T-cell (primary cell): ENCODE results near the gene SMIM20. TPM values are rescaled to one million over a fixed set of nuclear protein-coding genes. Genes with fewer than 3 reads are reported as not detected.

Source experiments
- ATAC-seq, 4 experiments: fragments of 200-7000 bp in 3 of 4; fragments of 150-1000 bp in 1 of 4; cut with Tn5 transposase; replicated peaks in 1 of 4; 1 replicate in 3 of 4; 2 replicates in 1 of 4; pipeline ENCODE4 v1.10.0; 2021; ENCODE audit warnings: moderate library complexity in 3 of 4, mild to moderate bottlenecking in 2 of 4, moderate number of reproducible peaks in 1 of 4
- CTCF ChIA-PET, 2 donors: fragments of 300-600 bp; sonication (Branson Sonifier 250); formaldehyde crosslinking; loops; one replicate each; lab custom pipeline; 2022; ENCODE audit warnings: antibody characterized with exemption in 2 of 2; lab: Charles Lee
- POLR2A ChIA-PET, 2 donors: fragments of 300-600 bp; sonication (Branson Sonifier 250); formaldehyde crosslinking; loops; one replicate each; lab custom pipeline; 2022; ENCODE audit warnings: antibody characterized with exemption in 2 of 2; lab: Charles Lee
- DNase-seq, 35 experiments: peaks; one replicate each; pipeline versions ENCODE4 v3.0.0 to v3.0.0-alpha.2; 2013 to 2023
- H3K27ac ChIP-seq: one replicate; pipeline ENCODE4 v1.5.1; 2013; ENCODE audit warnings: low read length
- H3K27me3 ChIP-seq, 2 experiments: replicated peaks in 1 of 2; 1 replicate in 1 of 2; 2 replicates in 1 of 2; pipeline versions ENCODE4 v1.6.1 to v1.7.0; 2013; ENCODE audit warnings: low read length in 1 of 2, mixed read lengths in 1 of 2; ENCODE audit not compliant: control insufficient read depth in 2 of 2, insufficient read depth in 2 of 2; ENCODE audit errors: extremely low read depth in 1 of 2
- H3K36me3 ChIP-seq, 2 donors: 1 replicate in 1 of 2; 2 replicates in 1 of 2; pipeline versions ENCODE4 v1.6.1 to v1.7.0; 2013; ENCODE audit warnings: low read length in 1 of 2; ENCODE audit not compliant: control insufficient read depth in 2 of 2, insufficient read depth in 1 of 2; ENCODE audit errors: extremely low read depth in 1 of 2
- H3K4me1 ChIP-seq, 2 experiments: 1 replicate in 1 of 2; 2 replicates in 1 of 2; pipeline versions ENCODE4 v1.6.1 to v1.7.0; 2013; ENCODE audit warnings: low read length in 2 of 2, mixed read lengths in 1 of 2; ENCODE audit not compliant: insufficient read depth in 2 of 2, control insufficient read depth in 1 of 2; ENCODE audit errors: extremely low read depth in 1 of 2
- H3K4me3 ChIP-seq, 2 donors: 1 replicate in 1 of 2; 2 replicates in 1 of 2; pipeline versions ENCODE4 v1.5.1 to v1.7.0; 2013; ENCODE audit warnings: mild to moderate bottlenecking in 2 of 2, low read length in 1 of 2, moderate library complexity in 1 of 2; ENCODE audit not compliant: control insufficient read depth in 1 of 2; ENCODE audit errors: extremely low read depth in 1 of 2
- H3K9me3 ChIP-seq: 2 replicates; pipeline ENCODE4 v1.7.0; 2013
- H3K27ac Mint-ChIP-seq, 2 donors: one replicate each; pipeline ENCODE4 v1.8.0; 2020 to 2021; ENCODE audit warnings: mild to moderate bottlenecking in 2 of 2, mixed read lengths in 2 of 2
- H3K27me3 Mint-ChIP-seq, 2 donors: one replicate each; pipeline ENCODE4 v1.8.0; 2021 to 2022; ENCODE audit warnings: mixed read lengths in 2 of 2
- H3K36me3 Mint-ChIP-seq: one replicate; pipeline ENCODE4 v1.8.0; 2021; ENCODE audit warnings: mixed read lengths
- H3K4me1 Mint-ChIP-seq, 3 donors: one replicate each; pipeline ENCODE4 v1.8.0; 2020 to 2022; ENCODE audit warnings: mixed read lengths in 3 of 3, mild to moderate bottlenecking in 1 of 3
- H3K4me3 Mint-ChIP-seq, 3 donors: one replicate each; pipeline ENCODE4 v1.8.0; 2020 to 2022; ENCODE audit warnings: mild to moderate bottlenecking in 3 of 3, mixed read lengths in 3 of 3, moderate library complexity in 3 of 3
- H3K9me3 Mint-ChIP-seq, 3 donors: one replicate each; pipeline ENCODE4 v1.8.0; 2020 to 2022; ENCODE audit warnings: mixed read lengths in 3 of 3
- WGBS: methylation state at CpG from one replicate; pipeline ENCODE4 v1.1.5; 2013; ENCODE audit warnings: missing lambda C conversion rate; ENCODE audit not compliant: insufficient coverage; 5-methylcytosine and 5-hydroxymethylcytosine counted together
- total RNA-seq, 35 experiments: library from RNA in 6 of 35; stranded (reverse) in 6 of 35; fragments of 120-200 nt in 1 of 35; gene quantifications; one replicate each; pipeline versions ENCODE4 v1.2.1 to v1.2.4 and lab custom pipeline; 2013 to 2026

The SMIM20 gene
- total RNA-seq, 5 donors from 2014 or later (not counting 1 experiment from before 2014, with no cell fraction given) = 13.1 to 19.1 (median 16.0) TPM

- WGBS = 69% methylated on average over 3 of the region's 5 CpGs
- no peak for ATAC-seq
- peaks cover 30 to 39% of the 10 kb centered on the region in 2 donors for H3K27me3 Mint-ChIP-seq
Measured at GRCh38 chr4:25953740-25954139, 39.7 kb downstream of the SMIM20 start.

DNA sequence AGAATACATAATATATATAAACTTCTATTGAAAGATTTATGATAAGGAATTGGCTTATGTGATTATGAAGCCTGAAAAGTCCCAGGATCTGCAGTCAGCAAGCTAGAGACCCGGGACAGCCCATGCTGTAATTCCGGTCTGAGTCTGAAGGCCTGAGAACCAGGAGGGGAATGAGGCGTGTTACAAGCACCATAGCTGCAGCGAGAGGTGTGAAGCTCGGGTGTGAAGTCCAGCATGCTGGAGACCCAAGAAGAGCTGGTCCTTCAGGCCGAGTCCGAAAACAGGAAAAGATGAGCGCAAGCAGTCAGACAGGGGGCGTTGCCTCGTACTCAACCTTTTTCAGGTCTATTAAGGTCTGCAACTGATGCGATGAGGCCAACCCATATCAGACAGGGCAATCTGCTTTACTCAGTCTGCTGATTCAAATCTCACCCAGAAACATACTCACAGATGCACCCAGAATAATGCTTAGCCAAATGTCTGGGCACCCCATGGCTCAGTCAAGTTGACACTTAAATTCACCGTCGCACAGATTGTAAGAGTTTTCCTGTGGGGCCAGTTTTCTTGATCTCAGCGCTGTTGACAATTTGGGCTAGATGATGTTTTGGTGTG lies 40.4 kb downstream of the SMIM20 start:
- POLR2A ChIA-PET = no interaction called here
- ATAC-seq (no peak), DNase-seq (no peak)
- H3K36me3 ChIP-seq = no peaks in the 10 kb centered on the region
- 68% methylated on average over 13 of the region's 14 CpGs for WGBS
- CTCF ChIA-PET = no interaction called here
- Mint-ChIP-seq H3K4me1 (peaks cover 14 to 18% (median 14%) of the 10 kb centered on the region in 3 donors), H3K36me3 (no peaks in the 10 kb centered on the region), H3K9me3 (no peaks in the 10 kb centered on the region), H3K27ac (no peak overlapping the region), H3K27me3 (peaks cover 26 to 39% of the 10 kb centered on the region in 2 donors), H3K4me3 (no peak overlapping the region)
- H3K4me3 ChIP-seq = no peak overlapping the region
- H3K27me3 ChIP-seq = peaks cover 0 to 36% of the 10 kb centered on the region in 2 experiments
- no peak overlapping the region for H3K27ac ChIP-seq
- peaks cover 0 to 11% of the 10 kb centered on the region in 2 experiments for H3K4me1 ChIP-seq
- H3K9me3 ChIP-seq = no peaks in the 10 kb centered on the region

More at GRCh38 chr4:25953740-25954139, 39.7 kb downstream of the SMIM20 start:
- Mint-ChIP-seq H3K36me3 (no peaks in the 10 kb centered on the region), H3K27ac (no peak overlapping the region), H3K4me1 (peaks cover 14 to 18% (median 14%) of the 10 kb centered on the region in 3 donors), H3K4me3 (no peak overlapping the region), H3K9me3 (no peaks in the 10 kb centered on the region)
- peaks cover 0 to 11% of the 10 kb centered on the region in 2 experiments for H3K4me1 ChIP-seq
- CTCF ChIA-PET = no interaction called here
- H3K9me3 ChIP-seq = no peaks in the 10 kb centered on the region
- no peak overlapping the region for H3K27ac ChIP-seq
- H3K4me3 ChIP-seq = no peak overlapping the region
- POLR2A ChIA-PET = no interaction called here
- DNase-seq = no peak
- no peaks in the 10 kb centered on the region for H3K36me3 ChIP-seq
- H3K27me3 ChIP-seq = peaks cover 0 to 33% of the 10 kb centered on the region in 2 experiments

GRCh38 chr4:25955705-25956104 lies 41.7 kb downstream of the SMIM20 start:
- Histone ChIP-seq H3K27ac (no peak overlapping the region), H3K4me1 (peaks cover 0 to 11% of the 10 kb centered on the region in 2 experiments), H3K9me3 (no peaks in the 10 kb centered on the region), H3K4me3 (no peak overlapping the region), H3K36me3 (no peaks in the 10 kb centered on the region), H3K27me3 (peaks cover 0 to 31% of the 10 kb centered on the region in 2 experiments)
- Mint-ChIP-seq H3K9me3 (no peaks in the 10 kb centered on the region), H3K36me3 (no peaks in the 10 kb centered on the region), H3K27me3 (peaks cover 21 to 26% of the 10 kb centered on the region in 2 donors), H3K4me3 (no peak overlapping the region), H3K4me1 (peaks cover 13 to 14% (median 13%) of the 10 kb centered on the region in 3 donors), H3K27ac (no peak overlapping the region)
- WGBS = no CpG with 5 or more reads among the region's 4 CpGs
- ChIA-PET CTCF (interaction anchor here in 1 of 2 donors (0.6 kb wide), 1 partner anchor 27 kb away, joined by 3 read pairs; no protein-coding TSS in a partner anchor), POLR2A (no interaction called here)
- DNase-seq = no peak
- no peak for ATAC-seq

DNA sequence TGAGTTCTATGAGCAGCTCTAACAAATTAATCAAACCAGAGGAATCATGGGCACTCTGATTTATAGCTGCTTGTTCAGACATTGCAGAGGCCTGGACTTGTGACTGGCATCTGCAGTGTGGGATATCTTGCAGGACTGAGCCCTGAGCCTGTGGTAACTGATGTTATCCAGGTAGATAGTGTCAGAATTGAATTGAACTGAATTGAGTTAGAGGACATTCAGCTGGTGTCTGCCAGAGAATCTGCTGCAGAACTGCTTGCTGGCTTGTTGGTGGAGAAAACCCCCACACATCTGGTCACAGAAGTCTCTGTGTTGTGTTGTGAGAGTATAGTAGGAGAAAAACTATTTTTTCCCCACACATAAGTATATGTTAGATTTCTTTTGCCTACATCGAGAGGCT lies 42.2 kb downstream of the SMIM20 start:
- H3K4me1 Mint-ChIP-seq = peaks cover 7 to 9% (median 8%) of the 10 kb centered on the region in 3 donors
- WGBS = no CpG with 5 or more reads among the region's 1 CpG
- Histone ChIP-seq H3K4me3 (no peak overlapping the region), H3K27me3 (peaks cover 0 to 26% of the 10 kb centered on the region in 2 experiments), H3K36me3 (no peaks in the 10 kb centered on the region), H3K4me1 (peaks cover 0 to 9% of the 10 kb centered on the region in 2 experiments), H3K9me3 (no peaks in the 10 kb centered on the region), H3K27ac (no peak overlapping the region)
- DNase-seq (no peak), ATAC-seq (no peak)
- H3K27ac Mint-ChIP-seq = no peak overlapping the region
- ChIA-PET POLR2A (no interaction called here), CTCF (no interaction called here)
- peaks cover 16 to 20% of the 10 kb centered on the region in 2 donors for H3K27me3 Mint-ChIP-seq
- H3K36me3 Mint-ChIP-seq = no peaks in the 10 kb centered on the region
- H3K4me3 Mint-ChIP-seq = no peak overlapping the region
- no peaks in the 10 kb centered on the region for H3K9me3 Mint-ChIP-seq

DNA sequence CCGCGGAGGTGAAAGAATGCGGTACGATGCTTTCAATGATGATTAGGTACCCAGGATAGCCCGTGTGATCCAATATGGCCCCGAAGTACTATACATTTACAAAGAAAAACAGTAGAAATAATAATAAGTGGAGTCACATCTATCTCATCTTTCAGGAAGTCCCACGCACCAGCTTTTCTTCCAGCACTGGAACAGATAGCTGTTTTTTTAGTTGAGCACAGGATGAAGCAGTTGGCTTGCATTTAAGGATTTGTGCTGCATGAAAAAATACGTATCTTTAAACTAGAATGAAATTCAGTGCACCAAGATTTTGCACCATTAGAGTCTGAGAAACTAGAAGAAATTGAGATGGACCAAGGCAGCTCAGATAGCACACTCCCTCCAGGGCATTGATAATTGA lies 44.1 kb downstream of the SMIM20 start:
- ATAC-seq (no peak), DNase-seq (no peak)
- Mint-ChIP-seq H3K36me3 (no peaks in the 10 kb centered on the region), H3K27ac (no peak overlapping the region), H3K4me3 (no peak overlapping the region), H3K4me1 (no peaks in the 10 kb centered on the region), H3K27me3 (peaks cover 7 to 15% of the 10 kb centered on the region in 2 donors), H3K9me3 (no peaks in the 10 kb centered on the region)
- CTCF ChIA-PET = no interaction called here
- Histone ChIP-seq H3K4me3 (no peak overlapping the region), H3K27me3 (peaks cover 0 to 13% of the 10 kb centered on the region in 2 experiments), H3K36me3 (no peaks in the 10 kb centered on the region), H3K9me3 (no peaks in the 10 kb centered on the region), H3K27ac (no peak overlapping the region), H3K4me1 (no peaks in the 10 kb centered on the region)
- no CpG with 5 or more reads among the region's 8 CpGs for WGBS
- POLR2A ChIA-PET = no interaction called here

GRCh38 chr4:25962393-25962792 lies 48.4 kb downstream of the SMIM20 start:
- no peaks in the 10 kb centered on the region for H3K4me1 Mint-ChIP-seq
- H3K36me3 ChIP-seq = no peaks in the 10 kb centered on the region
- peaks cover 0 to 7% (median 0%) of the 10 kb centered on the region in 3 donors for H3K9me3 Mint-ChIP-seq
- ChIA-PET CTCF (interaction anchor here in 1 of 2 donors (0.7 kb wide), 1 partner anchor 1137 kb away, joined by 3 read pairs; no protein-coding TSS in a partner anchor), POLR2A (no interaction called here)
- H3K27me3 ChIP-seq = peaks cover 0 to 4% of the 10 kb centered on the region in 2 experiments
- ATAC-seq (no peak), DNase-seq (no peak)
- WGBS = 95% methylated on average over 6 of the region's 7 CpGs
- H3K36me3 Mint-ChIP-seq = no peaks in the 10 kb centered on the region
- no peak overlapping the region for H3K4me3 Mint-ChIP-seq
- H3K27ac ChIP-seq = no peak overlapping the region
- no peak overlapping the region for H3K4me3 ChIP-seq
- H3K4me1 ChIP-seq = no peaks in the 10 kb centered on the region
- no peaks in the 10 kb centered on the region for H3K9me3 ChIP-seq
- H3K27me3 Mint-ChIP-seq = peaks cover under 1 to 9% of the 10 kb centered on the region in 2 donors
- no peak overlapping the region for H3K27ac Mint-ChIP-seq
